B cell (primary cell): Measurements from ENCODE around the gene VPS26C. TPM values are rescaled to one million over a fixed set of nuclear protein-coding genes. Genes with fewer than 3 reads are reported as not detected.

Source experiments
- ATAC-seq: fragments of 200-7000 bp; cut with Tn5 transposase; one replicate; pipeline ENCODE4 v1.10.0; 2021; ENCODE audit warnings: low read depth, mild to moderate bottlenecking, moderate number of reproducible peaks, moderate library complexity
- CTCF ChIA-PET: fragments of 350-600 bp; sonication (Branson Sonifier 250); formaldehyde crosslinking; loops from one replicate; lab custom pipeline; 2021; ENCODE audit warnings: antibody characterized with exemption, inconsistent platforms; lab: Charles Lee
- POLR2A ChIA-PET: fragments of 350-600 bp; sonication (Branson Sonifier 250); formaldehyde crosslinking; loops from one replicate; lab custom pipeline; 2021; ENCODE audit warnings: antibody characterized with exemption; lab: Charles Lee
- DNase-seq: peaks from one replicate; pipeline ENCODE4 v3.0.0; 2013
- H2AFZ ChIP-seq: 2 replicates; pipeline ENCODE4 v1.6.1; 2012; ENCODE audit warnings: mild to moderate bottlenecking, low read depth, low read length; ENCODE audit not compliant: insufficient read depth, poor library complexity, severe bottlenecking
- H3K27ac ChIP-seq, 2 donors: 1 replicate in 1 of 2; 2 replicates in 1 of 2; pipeline ENCODE4 v1.5.1; 2012 to 2013; ENCODE audit warnings: low read length in 2 of 2, mild to moderate bottlenecking in 2 of 2, moderate library complexity in 1 of 2
- H3K27me3 ChIP-seq, 4 experiments: fragments of 200-600 bp in 1 of 4; sonication (generic) in 1 of 4; replicated peaks in 1 of 4; 1 replicate in 2 of 4; 2 replicates in 2 of 4; pipeline versions ENCODE4 v1.6.1 to v1.7.0; 2013 to 2016; ENCODE audit warnings: low read length in 3 of 4, mild to moderate bottlenecking in 2 of 4, mixed read lengths in 1 of 4, moderate library complexity in 1 of 4; ENCODE audit not compliant: insufficient read depth in 4 of 4, control insufficient read depth in 3 of 4; ENCODE audit errors: control extremely low read depth in 1 of 4
- H3K36me3 ChIP-seq, 2 experiments: replicated peaks in 1 of 2; 1 replicate in 1 of 2; 2 replicates in 1 of 2; pipeline versions ENCODE4 v1.6.1 to v1.7.1; 2013; ENCODE audit warnings: low read length in 1 of 2; ENCODE audit not compliant: insufficient read depth in 2 of 2, control insufficient read depth in 1 of 2; ENCODE audit errors: control extremely low read depth in 1 of 2, extremely low read depth in 1 of 2
- H3K4me1 ChIP-seq, 2 donors: fragments of 200-600 bp in 1 of 2; sonication (generic) in 1 of 2; 1 replicate in 1 of 2; 2 replicates in 1 of 2; pipeline versions ENCODE4 v1.5.1 to v1.6.1; 2013 to 2017; ENCODE audit warnings: low read length in 2 of 2; ENCODE audit not compliant: control insufficient read depth in 2 of 2, insufficient read depth in 2 of 2
- H3K4me2 ChIP-seq: replicated peaks from 2 replicates; pipeline ENCODE3; 2012; ENCODE audit warnings: mild to moderate bottlenecking, low read depth, low read length; ENCODE audit not compliant: poor library complexity, severe bottlenecking
- H3K4me3 ChIP-seq, 5 experiments: fragments of 200-600 bp in 1 of 5; sonication (generic) in 1 of 5; 1 replicate in 3 of 5; 2 replicates in 2 of 5; pipeline versions ENCODE4 v1.5.1 to v1.7.0; 2011 to 2016; ENCODE audit warnings: low read length in 4 of 5, mild to moderate bottlenecking in 4 of 5, low read depth in 2 of 5, control low read depth in 1 of 5, moderate library complexity in 1 of 5; ENCODE audit not compliant: insufficient read depth in 1 of 5; ENCODE audit errors: control extremely low read depth in 1 of 5, extremely low read depth in 1 of 5
- H3K79me2 ChIP-seq: fragments of 200-600 bp; sonication (generic); one replicate; pipeline ENCODE4 v1.6.0; 2016; ENCODE audit warnings: low read length; ENCODE audit not compliant: control insufficient read depth, insufficient read depth
- H3K9ac ChIP-seq: fragments of 200-600 bp; sonication (generic); 2 replicates; pipeline ENCODE4 v1.6.1; 2017; ENCODE audit warnings: mild to moderate bottlenecking, low read length, moderate library complexity
- H3K9me3 ChIP-seq, 3 donors: one replicate each; pipeline versions ENCODE4 v1.6.1 to v1.7.1; 2013; ENCODE audit warnings: low read length in 2 of 3; ENCODE audit not compliant: control insufficient read depth in 2 of 3, insufficient read depth in 1 of 3; ENCODE audit errors: control extremely low read depth in 1 of 3
- H4K20me1 ChIP-seq: 2 replicates; pipeline ENCODE4 v1.6.0; 2012; ENCODE audit warnings: mild to moderate bottlenecking, low read length; ENCODE audit not compliant: insufficient read depth, control insufficient read depth, poor library complexity, severe bottlenecking
- H3K27ac Mint-ChIP-seq: one replicate; pipeline ENCODE4 v1.8.0; 2021; ENCODE audit warnings: mixed read lengths
- H3K27me3 Mint-ChIP-seq: one replicate; pipeline ENCODE4 v1.8.0; 2021; ENCODE audit warnings: mixed read lengths
- H3K4me1 Mint-ChIP-seq: one replicate; pipeline ENCODE4 v1.8.0; 2021; ENCODE audit warnings: mixed read lengths
- H3K4me3 Mint-ChIP-seq: one replicate; pipeline ENCODE4 v1.8.0; 2021; ENCODE audit warnings: mixed read lengths
- H3K9me3 Mint-ChIP-seq: one replicate; pipeline ENCODE4 v1.8.0; 2022; ENCODE audit warnings: mixed read lengths; ENCODE audit not compliant: insufficient read depth
- EZH2 ChIP-seq: IDR thresholded peaks from 2 replicates; pipeline ENCODE4 v1.6.1; 2012; ENCODE audit warnings: borderline replicate concordance, low read depth, mild to moderate bottlenecking, moderate library complexity, low read length; ENCODE audit not compliant: insufficient read depth, poor library complexity, severe bottlenecking
- WGBS: methylation state at CpG from one replicate; pipeline ENCODE4 v1.1.5; 2013; ENCODE audit warnings: missing lambda C conversion rate; ENCODE audit not compliant: insufficient coverage; 5-methylcytosine and 5-hydroxymethylcytosine counted together
- intact Hi-C: fragments of 100-400 bp; cut with micrococcal nuclease; formaldehyde crosslinking; loops from one replicate; pipeline ENCODE4 v1.10.0; 2022
- polyA plus RNA-seq: library from polyadenylated mRNA; depleted of rRNA; stranded (reverse); fragments of >200 nt; gene quantifications from 2 replicates; pipeline ENCODE4 v1.2.3, GENCODE V29; 2012
- small RNA-seq: library from RNA; depleted of rRNA; stranded (forward); fragments of <200 nt; gene quantifications from one replicate; pipeline ENCODE3, GENCODE V24; 2012; ENCODE audit warnings: low replicate concordance, low read depth; ENCODE audit not compliant: insufficient read length
- total RNA-seq, 2 donors: library from RNA; stranded (reverse); fragments of 120-200 nt in 1 of 2; gene quantifications; 1 replicate in 1 of 2; 2 replicates in 1 of 2; pipeline versions ENCODE4 v1.2.3 to v1.2.4, GENCODE V29; 2013 to 2022

Gene VPS26C
- total and polyA plus RNA-seq, 2 donors (not counting 1 experiment from before 2014, with no cell fraction given), result 34.3 to 58.6 TPM

DNA sequence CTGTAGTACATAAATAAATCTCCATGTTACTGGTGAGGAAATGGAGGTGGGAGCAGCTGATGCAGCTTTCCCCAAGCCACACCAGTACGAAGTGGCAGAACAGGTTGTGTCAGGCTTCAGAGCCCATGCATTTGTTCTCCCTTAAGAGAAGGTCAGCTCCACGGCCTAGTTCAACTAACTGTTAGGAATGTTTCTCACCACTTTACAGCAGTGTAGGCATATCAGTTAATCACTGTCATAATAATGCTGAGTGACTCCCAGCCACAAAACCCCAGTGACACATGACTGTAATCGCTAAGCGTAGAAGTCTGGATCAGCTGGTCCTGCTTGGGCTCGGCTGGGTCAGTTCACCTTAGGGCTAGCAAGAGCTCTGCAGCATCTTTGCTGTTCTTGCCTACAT is 90.4 kb downstream of the VPS26C start:
- WGBS, result 86% methylated on average over 5 of the region's 5 CpGs
- H3K27ac Mint-ChIP-seq, result no peak overlapping the region
- no peak overlapping the region for H3K9ac ChIP-seq
- no peak overlapping the region for H3K27ac ChIP-seq
- H3K27me3 ChIP-seq, result no peaks in the 10 kb centered on the region
- peaks cover 12 to 78% of the 10 kb centered on the region in 2 experiments for H3K36me3 ChIP-seq
- ChIA-PET CTCF (interaction anchor here (1.0 kb wide), 1 partner anchor 46 kb away, joined by 3 read pairs; no protein-coding TSS in a partner anchor), POLR2A (no interaction called here)
- no peak overlapping the region for H3K4me2 ChIP-seq
- DNase-seq, result no peak
- H3K9me3 Mint-ChIP-seq, result no peaks in the 10 kb centered on the region
- H3K4me1 Mint-ChIP-seq, result no peaks in the 10 kb centered on the region
- H4K20me1 ChIP-seq, result no peaks in the 10 kb centered on the region
- no peaks in the 10 kb centered on the region for H3K79me2 ChIP-seq
- no peak overlapping the region for H2AFZ ChIP-seq
- no peak overlapping the region for H3K4me3 ChIP-seq
- intact Hi-C loops, result no loop called here
- no peaks in the 10 kb centered on the region for H3K27me3 Mint-ChIP-seq
- peaks cover 0 to 7% (median 4%) of the 10 kb centered on the region in 3 donors for H3K9me3 ChIP-seq
- H3K4me3 Mint-ChIP-seq, result no peak overlapping the region
- no peak for ATAC-seq
- no peak for TF ChIP-seq EZH2
- no peaks in the 10 kb centered on the region for H3K4me1 ChIP-seq

Small RNA genes within 50 kb of the gene (small RNA-seq; reads per million reads assigned to genes)
- not detected for gene RN7SL678P

Other genes starting within 250 kb of the VPS26C start
- 21.7 and 22.7 TPM in 2 replicates for gene PIGP, start 194.3 kb downstream of the VPS26C start, total RNA-seq
- gene PIGP, start 194.3 kb downstream of the VPS26C start, polyA plus RNA-seq, result 11.5 and 15.8 TPM in 2 replicates
- gene TTC3, start 194.1 kb downstream of the VPS26C start, total RNA-seq, result 163 and 191 TPM in 2 replicates
- gene TTC3, start 194.1 kb downstream of the VPS26C start, polyA plus RNA-seq, result 42.0 and 52.1 TPM in 2 replicates
- gene DYRK1A, start 99.4 kb upstream of the VPS26C start, total RNA-seq, result 147 and 155 TPM in 2 replicates
- 46.6 and 64.7 TPM in 2 replicates for gene DYRK1A, start 99.4 kb upstream of the VPS26C start, polyA plus RNA-seq